Adrenal gland (tissue), 12 donors: ENCODE results near the gene PRKCE. TPM values are rescaled to one million over a fixed set of nuclear protein-coding genes. Genes with fewer than 3 reads are reported as not detected.

Experiments
- DNase-seq, 7 donors: peaks; one replicate each; pipeline ENCODE4 v3.0.0-alpha.2; 2019 to 2020
- H3K27ac ChIP-seq, 5 donors: fragments of 200-600 bp; sonication (generic) in 4 of 5; 1 replicate in 3 of 5; 2 replicates in 2 of 5; pipeline versions ENCODE4 v1.5.1 to v1.8.0; 2016 to 2020; ENCODE audit warnings: mild to moderate bottlenecking in 1 of 5
- H3K27me3 ChIP-seq: fragments of 200-600 bp; 2 replicates; pipeline ENCODE4 v1.8.0; 2021
- H3K36me3 ChIP-seq, 2 donors: fragments of 200-600 bp; replicated peaks in 1 of 2; 1 replicate in 1 of 2; 2 replicates in 1 of 2; pipeline versions ENCODE4 v1.5.1 to v1.8.0; 2018 to 2022
- H3K4me1 ChIP-seq, 2 donors: fragments of 200-600 bp; replicated peaks in 1 of 2; 1 replicate in 1 of 2; 2 replicates in 1 of 2; pipeline versions ENCODE4 v1.5.1 to v1.8.0; 2018 to 2021
- H3K4me3 ChIP-seq, 4 donors: fragments of 200-600 bp; sonication (generic) in 3 of 4; one replicate each; pipeline ENCODE4 v1.5.1; 2016 to 2018
- H3K9me3 ChIP-seq, 3 donors: fragments of 200-600 bp; sonication (generic) in 1 of 3; replicated peaks in 1 of 3; 1 replicate in 2 of 3; 2 replicates in 1 of 3; pipeline versions ENCODE4 v1.5.1 to v1.8.0; 2016 to 2021
- POLR2A ChIP-seq, 2 donors: fragments of 450-650 bp; IDR thresholded peaks; one replicate each; pipeline ENCODE4 v1.6.1; 2017; ENCODE audit warnings: antibody characterized with exemption in 2 of 2, mild to moderate bottlenecking in 2 of 2, moderate library complexity in 1 of 2
- WGBS, 4 donors: extraction: QIAGEN DNeasy Blood & Tissue Kit in 2 of 4; methylation state at CpG; one replicate each; pipeline versions ENCODE4 v1.1.5 to v1.1.7; 2013 to 2017; 5-methylcytosine and 5-hydroxymethylcytosine counted together
- intact Hi-C, 2 donors: fragments of 100-400 bp; cut with DNase I; formaldehyde crosslinking; loops; one replicate each; pipeline versions ENCODE4 v1.14.1 to v1.15.0; 2022 to 2023
- polyA plus RNA-seq, 3 donors: library from polyadenylated mRNA; stranded (reverse); fragments of 200-250 nt in 2 of 3; fragments of 350-450 nt in 1 of 3; fragmentation: Illumina TruSeq in 1 of 3; extraction: RNeasy Lipid Tissue Mini Kit (QIAGEN cat#74804) in 1 of 3; gene quantifications; one replicate each; pipeline ENCODE4 v1.2.3, GENCODE V29; 2013 to 2014
- total RNA-seq, 9 donors: library from RNA; depleted of rRNA in 4 of 9; stranded (reverse); fragments of >200 nt in 4 of 9; fragments of 120-200 nt in 1 of 9; fragmentation: NEBNext Ultra II Directional in 1 of 9; extraction: Animal tissue kit (Norgen Biotek cat#: 25700) in 1 of 9; gene quantifications; one replicate each; pipeline versions ENCODE4 v1.1.0 to v1.2.4, GENCODE V29; 2013 to 2023
- TF ChIP-seq, protein P1 (sequence below), 6 experiments: fragments of 450-650 bp in 4 of 6; fragments of 200-600 bp in 2 of 6; sonication (generic) in 1 of 6; IDR thresholded peaks; 1 replicate in 5 of 6; 2 replicates in 1 of 6; pipeline versions ENCODE4 v1.5.1 to v1.8.0; 2016 to 2021; ENCODE audit warnings: antibody characterized with exemption in 6 of 6, mild to moderate bottlenecking in 2 of 6, moderate library complexity in 1 of 6
- donor health status: healthy with polysubstance abuse.
- donor health status: Bipolar disorder and iron deficiency.
- donor health status: DM: yes; HTN: yes; CAD: no.
- donor health status: DM: no; HTN: no; CAD: no.
- donor health status: DM: no; HTN: no; CAD: no.
- donor health status: DM: yes; HTN: yes; CAD: no.

Gene PRKCE
- total and polyA plus RNA-seq, 12 donors, result 1.9 to 19.2 (median 8.0) TPM

DNA sequence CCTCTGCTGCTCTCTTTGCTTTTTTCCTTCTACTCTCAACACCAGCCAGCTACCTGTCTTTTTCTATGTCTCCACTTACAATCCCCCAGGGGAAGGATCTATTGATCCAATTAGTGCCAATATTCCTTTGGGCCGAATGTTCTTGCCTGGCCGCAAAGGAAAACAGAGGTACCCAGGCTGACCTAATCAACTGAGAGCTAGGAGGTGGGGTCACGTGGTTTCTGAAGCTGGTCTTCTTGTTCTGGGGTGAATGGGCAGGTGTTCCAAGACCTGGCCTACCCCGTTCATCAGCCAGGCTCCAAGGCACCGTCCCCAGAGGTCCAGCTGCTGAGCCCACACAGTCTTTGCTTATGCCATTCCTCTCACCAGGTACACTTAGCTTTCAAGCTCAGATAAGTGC lies 580.2 kb downstream of the PRKCE start:
- 91 to 99% (median 96%) methylated on average over 5 of the region's 5 CpGs for WGBS, 4 donors
- DNase-seq, result no peak
- no peaks in the 10 kb centered on the region for H3K27me3 ChIP-seq
- intact Hi-C loops, result no loop called here
- TF ChIP-seq POLR2A (IDR thresholded peaks at IDR 0.05), result no peak
- TF ChIP-seq, protein P1, sequence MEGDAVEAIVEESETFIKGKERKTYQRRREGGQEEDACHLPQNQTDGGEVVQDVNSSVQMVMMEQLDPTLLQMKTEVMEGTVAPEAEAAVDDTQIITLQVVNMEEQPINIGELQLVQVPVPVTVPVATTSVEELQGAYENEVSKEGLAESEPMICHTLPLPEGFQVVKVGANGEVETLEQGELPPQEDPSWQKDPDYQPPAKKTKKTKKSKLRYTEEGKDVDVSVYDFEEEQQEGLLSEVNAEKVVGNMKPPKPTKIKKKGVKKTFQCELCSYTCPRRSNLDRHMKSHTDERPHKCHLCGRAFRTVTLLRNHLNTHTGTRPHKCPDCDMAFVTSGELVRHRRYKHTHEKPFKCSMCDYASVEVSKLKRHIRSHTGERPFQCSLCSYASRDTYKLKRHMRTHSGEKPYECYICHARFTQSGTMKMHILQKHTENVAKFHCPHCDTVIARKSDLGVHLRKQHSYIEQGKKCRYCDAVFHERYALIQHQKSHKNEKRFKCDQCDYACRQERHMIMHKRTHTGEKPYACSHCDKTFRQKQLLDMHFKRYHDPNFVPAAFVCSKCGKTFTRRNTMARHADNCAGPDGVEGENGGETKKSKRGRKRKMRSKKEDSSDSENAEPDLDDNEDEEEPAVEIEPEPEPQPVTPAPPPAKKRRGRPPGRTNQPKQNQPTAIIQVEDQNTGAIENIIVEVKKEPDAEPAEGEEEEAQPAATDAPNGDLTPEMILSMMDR (IDR thresholded peaks at IDR 0.05), result no peak
- H3K9me3 ChIP-seq, result no peaks in the 10 kb centered on the region
- H3K36me3 ChIP-seq, result no peaks in the 10 kb centered on the region
- H3K4me1 ChIP-seq, result no peaks in the 10 kb centered on the region
- H3K4me3 ChIP-seq, result no peak overlapping the region
- H3K27ac ChIP-seq, result no peak overlapping the region

DNA sequence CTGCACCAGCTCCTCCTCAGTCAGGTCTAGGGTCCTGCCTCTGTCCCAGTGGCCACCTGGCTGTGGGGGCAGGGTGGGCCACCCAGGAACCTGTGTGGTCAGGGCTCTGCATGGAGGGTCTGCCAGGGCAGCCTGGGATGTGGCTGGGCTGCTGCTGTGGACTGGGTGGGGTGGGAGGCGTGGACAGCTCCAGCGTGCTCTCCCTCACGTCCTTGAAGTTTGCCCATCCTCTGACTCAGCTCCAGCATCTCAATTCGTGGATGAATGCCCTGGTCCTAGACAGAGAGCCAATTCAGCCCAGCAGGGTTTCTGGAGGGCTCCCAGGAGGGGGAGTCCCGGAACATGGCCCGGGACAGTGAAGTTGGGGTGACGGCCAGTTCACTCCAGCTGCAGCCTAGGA lies 581.4 kb downstream of the PRKCE start:
- TF ChIP-seq POLR2A (IDR thresholded peaks at IDR 0.05), result no peak
- TF ChIP-seq, protein P1 (IDR thresholded peaks at IDR 0.05), result no peak
- Histone ChIP-seq H3K27ac (no peak overlapping the region), H3K4me3 (no peak overlapping the region), H3K4me1 (no peaks in the 10 kb centered on the region), H3K9me3 (no peaks in the 10 kb centered on the region), H3K27me3 (no peaks in the 10 kb centered on the region), H3K36me3 (no peaks in the 10 kb centered on the region)
- intact Hi-C loops, result no loop called here
- WGBS, 4 donors, result 38 to 60% (median 56%) methylated on average over 1 to 7 of the region's 7 CpGs
- DNase-seq, result peak in 1 of 7 donors; percentile 12

DNA sequence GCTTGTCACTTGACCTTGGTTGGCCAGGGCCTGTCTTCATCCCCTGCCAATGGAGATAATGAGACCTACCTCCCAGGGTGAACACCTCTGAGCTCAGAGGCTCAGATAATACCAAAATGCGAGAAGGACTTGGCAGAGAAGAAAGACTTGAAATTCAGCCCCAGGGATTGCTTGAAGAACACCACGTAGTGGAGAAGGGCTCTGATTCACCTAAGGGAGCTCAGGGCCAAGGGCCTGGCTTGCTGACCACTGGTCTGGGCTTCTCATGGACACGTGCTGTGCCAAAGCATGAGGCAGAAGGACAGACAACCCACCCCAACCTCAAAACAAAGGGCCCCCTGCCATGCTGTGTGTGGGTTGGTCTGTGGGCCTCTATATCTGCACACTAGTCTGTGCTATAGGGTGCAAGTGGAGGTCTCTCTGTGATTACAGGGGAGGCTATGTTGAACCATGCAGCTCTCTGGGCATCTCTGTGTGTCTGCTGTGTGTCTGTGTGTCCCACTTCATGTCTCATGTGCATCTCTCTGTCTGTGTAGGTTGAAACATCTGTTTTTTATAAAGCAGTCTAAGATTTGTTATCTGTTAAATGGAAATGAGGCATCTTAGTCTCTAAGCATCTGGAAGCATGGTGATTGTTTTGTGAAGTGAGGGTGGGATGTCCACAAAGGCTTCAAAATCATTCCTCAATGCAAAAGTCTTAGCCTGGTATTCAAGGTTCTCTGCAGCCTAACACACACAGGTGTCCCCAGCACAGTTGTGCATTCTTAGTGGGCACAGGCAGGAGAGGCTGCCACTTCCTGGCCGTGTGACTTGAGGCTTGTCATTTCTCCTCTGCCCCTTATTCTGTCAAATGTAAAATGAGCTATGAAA lies 584.8 kb downstream of the PRKCE start:
- Histone ChIP-seq H3K4me3 (no peak overlapping the region), H3K4me1 (no peaks in the 10 kb centered on the region), H3K27ac (no peak overlapping the region), H3K36me3 (no peaks in the 10 kb centered on the region), H3K27me3 (no peaks in the 10 kb centered on the region), H3K9me3 (no peaks in the 10 kb centered on the region)
- intact Hi-C loops, result no loop called here
- TF ChIP-seq, protein P1 (IDR thresholded peaks at IDR 0.05), result no peak
- TF ChIP-seq POLR2A (IDR thresholded peaks at IDR 0.05), result no peak
- WGBS, 4 donors, result 62 to 83% (median 79%) methylated on average over 4 of the region's 4 CpGs
- no peak for DNase-seq

DNA sequence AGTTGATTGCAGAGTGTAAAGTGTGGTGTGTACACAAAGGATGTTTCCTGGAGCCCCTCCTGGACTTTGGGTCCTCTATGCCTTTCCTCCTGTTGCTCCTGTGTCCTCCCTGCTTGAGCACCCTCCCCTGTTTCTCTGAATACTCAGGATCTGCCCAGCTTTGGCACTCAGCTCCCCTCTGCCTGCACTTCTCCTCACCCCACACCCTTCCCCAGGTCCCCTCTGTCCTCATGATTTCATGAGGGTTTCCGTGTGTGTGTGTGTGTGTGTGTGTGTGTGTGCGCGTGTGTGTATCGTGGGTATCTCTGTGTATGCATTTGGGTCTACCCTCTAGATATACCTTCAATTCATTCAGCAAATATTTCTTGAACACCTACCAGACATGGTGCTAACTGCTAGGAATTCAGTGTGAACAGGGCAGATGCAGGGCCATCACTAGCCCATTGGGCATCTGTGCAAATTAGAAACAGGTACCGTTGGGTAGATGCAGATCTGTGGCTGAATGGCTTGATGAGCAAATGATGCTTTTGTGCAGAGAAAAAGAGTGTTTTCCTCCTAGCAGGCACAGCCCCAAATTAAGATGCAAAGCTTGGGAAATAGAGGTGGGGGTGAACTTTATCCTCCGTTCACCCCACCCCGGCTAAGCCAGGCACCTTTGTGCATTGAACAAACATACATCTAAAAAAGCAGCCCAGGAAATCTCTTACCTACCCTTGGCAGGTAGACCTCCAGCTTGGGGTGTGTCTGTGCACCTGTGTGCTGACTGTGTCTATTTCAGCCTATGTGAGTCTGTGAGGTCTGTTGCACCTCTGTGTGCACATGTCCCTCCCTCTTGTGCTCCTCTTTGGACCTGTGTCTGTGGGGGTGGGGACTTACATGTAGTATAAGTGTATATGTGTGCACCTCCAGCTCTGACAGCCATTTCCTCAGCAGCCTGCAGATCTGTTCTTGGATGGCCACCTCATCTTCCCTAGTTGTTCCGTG lies 585.7 kb downstream of the PRKCE start:
- no peak for TF ChIP-seq POLR2A (IDR thresholded peaks at IDR 0.05)
- TF ChIP-seq, protein P1 (IDR thresholded peaks at IDR 0.05), result no peak
- H3K9me3 ChIP-seq, result no peaks in the 10 kb centered on the region
- WGBS, 4 donors, result 74 to 90% (median 79%) methylated on average over 8 of the region's 8 CpGs
- DNase-seq, result no peak
- H3K27ac ChIP-seq, result no peak overlapping the region
- no peak overlapping the region for H3K4me3 ChIP-seq
- H3K27me3 ChIP-seq, result no peaks in the 10 kb centered on the region
- H3K4me1 ChIP-seq, result no peaks in the 10 kb centered on the region
- intact Hi-C loops, result no loop called here
- H3K36me3 ChIP-seq, result no peaks in the 10 kb centered on the region
